Ishikawa (cell line): ENCODE data around the gene AKIRIN2.

Experiments
- CEBPB ChIP-seq: IDR thresholded peaks from 2 replicates; pipeline ENCODE4 v1.6.1; 2012
- CREB1 ChIP-seq: IDR thresholded peaks from 2 replicates; pipeline ENCODE4 v1.6.1; 2012; ENCODE audit warnings: low read depth
- EGR1 ChIP-seq: IDR thresholded peaks from 2 replicates; pipeline ENCODE4 v1.6.1; 2012
- EP300 ChIP-seq: IDR thresholded peaks from 2 replicates; pipeline ENCODE4 v1.6.1; 2012; ENCODE audit warnings: borderline replicate concordance
- FOXM1 ChIP-seq: IDR thresholded peaks from 2 replicates; pipeline ENCODE4 v1.6.1; 2012; ENCODE audit warnings: low read depth, borderline replicate concordance
- MAX ChIP-seq: IDR thresholded peaks from 2 replicates; pipeline ENCODE4 v1.6.1; 2012
- NFIC ChIP-seq: IDR thresholded peaks from 2 replicates; pipeline ENCODE4 v1.6.1; 2012
- RAD21 ChIP-seq: IDR thresholded peaks from 2 replicates; pipeline ENCODE4 v1.6.1; 2012; ENCODE audit warnings: low read depth
- REST ChIP-seq: IDR thresholded peaks from 2 replicates; pipeline ENCODE4 v1.6.1; 2012; ENCODE audit warnings: low read depth, mild to moderate bottlenecking
- TAF1 ChIP-seq: IDR thresholded peaks from 2 replicates; pipeline ENCODE4 v1.6.1; 2012; ENCODE audit warnings: low read depth, mild to moderate bottlenecking
- TCF12 ChIP-seq: IDR thresholded peaks from 2 replicates; pipeline ENCODE4 v1.6.1; 2012; ENCODE audit warnings: low read depth
- TEAD4 ChIP-seq: IDR thresholded peaks from 2 replicates; pipeline ENCODE4 v1.6.1; 2012
- USF1 ChIP-seq: IDR thresholded peaks from 2 replicates; pipeline ENCODE4 v1.6.1; 2012
- YY1 ChIP-seq: IDR thresholded peaks from 2 replicates; pipeline ENCODE4 v1.6.1; 2012; ENCODE audit warnings: low read depth
- ZBTB7A ChIP-seq: IDR thresholded peaks from 2 replicates; pipeline ENCODE4 v1.6.1; 2012; ENCODE audit warnings: low read depth

Gene AKIRIN2

GRCh38 chr6:87684895-87685654, 17.0 kb downstream of the AKIRIN2 start:
- TF ChIP-seq YY1 (no peak), NFIC (no peak)

- TF ChIP-seq ZBTB7A = no peak
- no peak for TF ChIP-seq RAD21
- no peak for TF ChIP-seq EGR1
- no peak for TF ChIP-seq TAF1
- no peak for TF ChIP-seq TCF12
- TF ChIP-seq FOXM1 = no peak
- TF ChIP-seq CEBPB = no peak
Measured at GRCh38 chr6:87683890-87684289, 18.1 kb downstream of the AKIRIN2 start.

GRCh38 chr6:87682310-87682709, 19.7 kb downstream of the AKIRIN2 start:
- no peak for TF ChIP-seq EGR1
- TF ChIP-seq YY1 = no peak
- TF ChIP-seq TEAD4 = no peak
- no peak for TF ChIP-seq FOXM1
- no peak for TF ChIP-seq CEBPB
- no peak for TF ChIP-seq EP300
- no peak for TF ChIP-seq RAD21
- no peak for TF ChIP-seq USF1
- no peak for TF ChIP-seq MAX
- TF ChIP-seq NFIC = no peak
- TF ChIP-seq TAF1 = no peak
- TF ChIP-seq ZBTB7A = no peak
- no peak for TF ChIP-seq REST
- TF ChIP-seq CREB1 = no peak
- TF ChIP-seq TCF12 = no peak

GRCh38 chr6:87675004-87675681, 26.9 kb downstream of the AKIRIN2 start:
- TF ChIP-seq ZBTB7A = no peak
- no peak for TF ChIP-seq CREB1

- TF ChIP-seq CREB1 (no peak), TEAD4 (no peak), TAF1 (no peak), NFIC (no peak), EGR1 (no peak), TCF12 (no peak), REST (no peak), ZBTB7A (no peak), RAD21 (no peak), CEBPB (no peak), USF1 (no peak), EP300 (no peak), MAX (no peak), FOXM1 (no peak), YY1 (no peak)
Measured at GRCh38 chr6:87674290-87674689, 27.7 kb downstream of the AKIRIN2 start.

GRCh38 chr6:87673237-87673636, 28.8 kb downstream of the AKIRIN2 start:
- no peak for TF ChIP-seq FOXM1
- no peak for TF ChIP-seq RAD21
- TF ChIP-seq MAX = no peak
- TF ChIP-seq TEAD4 = no peak
- no peak for TF ChIP-seq TCF12
- no peak for TF ChIP-seq USF1
- TF ChIP-seq TAF1 = no peak
- TF ChIP-seq CEBPB = no peak
- no peak for TF ChIP-seq ZBTB7A
- TF ChIP-seq YY1 = no peak
- TF ChIP-seq EP300 = no peak
- no peak for TF ChIP-seq EGR1
- TF ChIP-seq CREB1 = no peak
- no peak for TF ChIP-seq NFIC
- no peak for TF ChIP-seq REST
